T-helper 9 cell (primary cell): ENCODE measurements around the gene NDUFV3.
"Not testable (repeated sequence)": the region's sequence is repeated elsewhere in the genome, so short reads cannot be mapped to it uniquely, and the experiment has no call there.

ENCODE experiments used
- DNase-seq: peaks from one replicate; pipeline ENCODE4 v3.0.0-alpha.2; 2020

NDUFV3 gene

GRCh38 chr21:42900446-42900845 is 7.3 kb downstream of the NDUFV3 start:
- no peak for DNase-seq

GRCh38 chr21:42903817-42904216 is 10.7 kb downstream of the NDUFV3 start:
- DNase-seq = no peak

- no peak for DNase-seq
Observed at GRCh38 chr21:42905195-42905594, 12.1 kb downstream of the NDUFV3 start.

- no peak for DNase-seq
Observed at GRCh38 chr21:42906233-42906632, 13.1 kb downstream of the NDUFV3 start.

- DNase-seq = not testable (repeated sequence)
Observed at GRCh38 chr21:42908484-42908883, 15.4 kb downstream of the NDUFV3 start.

- DNase-seq = not testable (repeated sequence)
Observed at GRCh38 chr21:42911920-42912319, 18.8 kb downstream of the NDUFV3 start.

GRCh38 chr21:42913476-42913875 is 20.4 kb downstream of the NDUFV3 start:
- no peak for DNase-seq

- no peak for DNase-seq
Observed at GRCh38 chr21:42918291-42918690, 25.2 kb downstream of the NDUFV3 start.

- no peak for DNase-seq
Observed at GRCh38 chr21:42921927-42922326, 28.8 kb downstream of the NDUFV3 start.

GRCh38 chr21:42922918-42923317 is 29.8 kb downstream of the NDUFV3 start:
- no peak for DNase-seq

- DNase-seq = peak; percentile 16
Observed at GRCh38 chr21:42923553-42924432, 30.7 kb downstream of the NDUFV3 start.

GRCh38 chr21:42924433-42924751 is 31.3 kb downstream of the NDUFV3 start:
- DNase-seq = no peak

GRCh38 chr21:42925114-42925926 is 32.2 kb downstream of the NDUFV3 start, which contains the start of gene ERVH48-1:
TSS of gene ERVH48-1 (minus strand) at chr21:42925630. CDS start at chr21:42919006, 6,624 bp downstream.
- no peak for DNase-seq

GRCh38 chr21:42927474-42928200 is 34.5 kb downstream of the NDUFV3 start:
- not testable (repeated sequence) for DNase-seq

GRCh38 chr21:42929969-42930368 is 36.9 kb downstream of the NDUFV3 start:
- DNase-seq = no peak

GRCh38 chr21:42931560-42932235 is 38.6 kb downstream of the NDUFV3 start:
- no peak for DNase-seq

GRCh38 chr21:42932378-42933136 is 39.4 kb downstream of the NDUFV3 start:
- DNase-seq = not testable (repeated sequence)

- not testable (repeated sequence) for DNase-seq
Observed at GRCh38 chr21:42933137-42933970, 40.2 kb downstream of the NDUFV3 start.

- DNase-seq = not testable (repeated sequence)
Observed at GRCh38 chr21:42933973-42934372, 40.9 kb downstream of the NDUFV3 start.

- DNase-seq = not testable (repeated sequence)
Observed at GRCh38 chr21:42936360-42936759, 43.3 kb downstream of the NDUFV3 start.
